ENCODE data around the gene PRRC2B.
"Not testable (repeated sequence)": the region's sequence is repeated elsewhere in the genome, so short reads cannot be mapped to it uniquely, and the experiment has no call there.

Gene PRRC2B

DNA sequence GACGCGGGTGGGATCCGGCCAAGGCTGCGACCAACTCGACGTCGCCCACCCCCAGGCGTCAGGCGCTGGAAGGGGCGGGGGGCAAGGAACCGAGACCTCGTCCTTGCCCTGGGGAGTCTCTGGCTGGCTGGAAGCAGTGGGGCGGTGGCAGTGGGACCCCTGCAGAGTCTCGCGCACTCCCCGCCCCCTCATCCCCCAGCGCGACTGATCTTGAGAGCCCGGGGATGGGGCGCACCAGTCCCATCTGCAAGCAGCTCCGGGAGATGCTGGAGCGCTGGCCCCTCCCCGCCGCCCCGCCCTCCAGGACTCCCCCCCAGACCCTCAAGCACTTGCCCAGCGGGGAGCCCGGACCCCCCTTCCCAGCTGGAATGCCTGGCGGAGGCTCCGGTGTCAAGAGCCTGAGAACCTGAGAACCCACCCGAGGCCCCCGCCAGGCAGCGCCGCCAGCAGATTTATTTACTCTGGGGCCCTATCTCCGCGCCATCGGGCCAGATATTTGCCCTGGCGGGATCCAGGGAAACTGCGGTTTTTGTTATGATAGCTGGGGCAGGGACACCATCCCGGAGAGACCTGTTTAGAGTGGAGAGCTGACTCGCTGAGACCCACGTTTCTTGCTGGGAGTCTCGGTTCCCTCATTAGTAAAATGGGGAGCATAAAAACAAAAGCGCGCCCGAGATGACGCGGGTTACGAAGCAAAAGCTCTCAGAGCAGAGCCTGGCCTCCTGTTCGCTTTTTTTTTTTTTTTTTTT, 152.6 kb downstream of the PRRC2B start:
- DNase-seq: no peak

DNA sequence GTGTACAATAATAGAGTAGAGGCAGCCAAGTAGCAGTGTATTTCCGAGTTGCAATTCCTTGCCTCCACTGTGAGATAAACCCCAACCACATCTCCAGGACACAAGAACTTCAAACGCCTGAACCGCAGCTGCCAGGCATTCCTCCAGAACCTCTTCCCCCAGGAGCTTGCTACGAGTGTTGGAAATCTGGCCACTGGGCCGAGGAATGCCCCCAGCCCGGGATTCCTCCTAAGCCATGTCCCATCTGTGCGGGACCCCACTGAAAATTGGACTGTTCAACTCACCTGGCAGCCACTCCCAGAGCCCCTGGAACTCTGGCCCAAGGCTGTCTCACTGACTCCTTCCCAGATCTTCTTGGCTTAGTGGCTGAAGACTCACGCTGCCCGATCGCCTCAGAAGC, 155.3 kb downstream of the PRRC2B start:
- DNase-seq: not testable (repeated sequence)
